Neural progenitor cell (in vitro differentiated cells): ENCODE results near the gene FAM83F. TPM values are rescaled to one million over a fixed set of nuclear protein-coding genes. Genes with fewer than 3 reads are reported as not detected.
A peak's percentile ranks its signal among the peaks of the same experiment; 100 is the strongest.

Source experiments
- DNase-seq: peaks from one replicate; pipeline ENCODE4 v3.0.0-alpha.2; 2016; ENCODE audit warnings: low spot score
- H2AFZ ChIP-seq: fragments of 200-600 bp; sonication (generic); replicated peaks from 2 replicates; pipeline ENCODE4 v1.6.1; 2016; ENCODE audit warnings: antibody characterized with exemption
- H3F3A ChIP-seq: fragments of 200-600 bp; sonication (generic); 2 replicates; pipeline ENCODE4 v1.6.1; 2016; ENCODE audit warnings: antibody characterized with exemption, low read depth
- H3K27ac ChIP-seq: fragments of 200-600 bp; sonication (generic); 2 replicates; pipeline ENCODE4 v1.5.1; 2016; ENCODE audit warnings: mild to moderate bottlenecking
- H3K27me3 ChIP-seq: fragments of 200-600 bp; sonication (generic); 2 replicates; pipeline ENCODE4 v1.6.1; 2016; ENCODE audit warnings: mild to moderate bottlenecking, moderate library complexity
- H3K36me3 ChIP-seq: fragments of 200-600 bp; sonication (generic); 2 replicates; pipeline ENCODE4 v1.5.1; 2016
- H3K4me1 ChIP-seq: fragments of 200-600 bp; sonication (generic); 2 replicates; pipeline ENCODE4 v1.6.1; 2016; ENCODE audit warnings: mixed run types
- H3K4me2 ChIP-seq: fragments of 200-600 bp; sonication (generic); 2 replicates; pipeline ENCODE4 v1.6.1; 2016
- H3K4me3 ChIP-seq: fragments of 200-600 bp; sonication (generic); 2 replicates; pipeline ENCODE4 v1.5.1; 2016
- H3K79me2 ChIP-seq: fragments of 200-600 bp; sonication (generic); 2 replicates; pipeline ENCODE4 v1.6.1; 2016; ENCODE audit warnings: low read depth
- H3K9ac ChIP-seq: fragments of 200-600 bp; sonication (generic); 2 replicates; pipeline ENCODE4 v1.6.1; 2016
- H3K9me3 ChIP-seq: fragments of 200-600 bp; sonication (generic); 2 replicates; pipeline ENCODE4 v1.5.1; 2016; ENCODE audit warnings: low read depth
- H4K20me1 ChIP-seq: fragments of 200-600 bp; sonication (generic); 2 replicates; pipeline ENCODE4 v1.6.1; 2016; ENCODE audit warnings: low read depth
- H3K27ac Mint-ChIP-seq: 3 replicates; pipeline ENCODE4 v1.8.0; 2021; ENCODE audit warnings: mixed read lengths
- H3K27me3 Mint-ChIP-seq: 2 replicates; pipeline ENCODE4 v1.8.0; 2022; ENCODE audit warnings: low read depth, mild to moderate bottlenecking, inconsistent platforms, moderate library complexity, mixed read lengths; ENCODE audit not compliant: insufficient read depth
- H3K36me3 Mint-ChIP-seq: 3 replicates; pipeline ENCODE4 v1.8.0; 2021; ENCODE audit warnings: mixed read lengths
- H3K4me1 Mint-ChIP-seq: 3 replicates; pipeline ENCODE4 v1.8.0; 2021; ENCODE audit warnings: mixed read lengths
- H3K4me3 Mint-ChIP-seq: 3 replicates; pipeline ENCODE4 v1.8.0; 2021; ENCODE audit warnings: mild to moderate bottlenecking, moderate library complexity, mixed read lengths
- H3K9me3 Mint-ChIP-seq: 3 replicates; pipeline ENCODE4 v1.8.0; 2020; ENCODE audit warnings: mixed read lengths
- EZH2 ChIP-seq: fragments of 200-600 bp; sonication (generic); IDR thresholded peaks from 2 replicates; pipeline ENCODE4 v1.6.1; 2017; ENCODE audit warnings: antibody characterized with exemption, mild to moderate bottlenecking, moderate library complexity
- EZH2phosphoT487 ChIP-seq: fragments of 200-600 bp; sonication (generic); IDR thresholded peaks from 2 replicates; pipeline ENCODE4 v1.6.1; 2017; ENCODE audit warnings: antibody characterized with exemption
- total RNA-seq: library from RNA; depleted of rRNA; stranded (reverse); fragments of >200 nt; gene quantifications from 2 replicates; pipeline ENCODE4 v1.2.3, GENCODE V29; 2015; ENCODE audit warnings: low replicate concordance
- TF ChIP-seq, protein P1 (sequence below): fragments of 200-600 bp; sonication (generic); IDR thresholded peaks from 2 replicates; pipeline ENCODE4 v1.5.1; 2017; ENCODE audit warnings: antibody characterized with exemption, mild to moderate bottlenecking

Gene FAM83F
- total RNA-seq, 1 donor from 2014 or later = 0.09 TPM

DNA sequence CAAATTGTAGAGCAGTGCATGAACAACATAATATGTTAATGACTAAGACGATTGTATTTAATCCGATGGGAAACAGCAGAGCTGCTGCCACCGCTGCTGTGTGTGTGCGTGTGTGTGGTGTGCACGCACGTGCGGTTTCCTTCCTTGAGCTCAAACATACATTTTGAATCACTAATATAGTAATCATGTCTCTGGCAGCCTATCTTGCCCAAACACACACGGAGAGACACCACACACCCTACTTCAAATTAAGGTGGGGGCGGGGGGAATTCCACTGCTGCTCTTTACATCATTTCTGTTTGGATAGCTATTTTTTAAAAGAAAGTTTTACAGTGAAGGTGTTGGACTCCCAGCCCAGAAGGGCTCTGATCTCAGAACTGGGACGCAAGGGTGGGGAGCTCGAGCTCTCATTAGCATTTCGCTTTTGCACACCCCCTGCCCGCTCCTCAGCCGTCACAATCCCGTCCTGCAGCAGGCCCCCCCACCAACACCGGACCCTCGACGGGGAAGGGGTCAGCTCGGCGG is 651 bp upstream of the FAM83F start:
- no peak for TF ChIP-seq EZH2
- Histone ChIP-seq H3K9ac (no peak overlapping the region), H3K27ac (no peak overlapping the region), H3K4me1 (peaks cover 19% of the 10 kb centered on the region), H3K27me3 (peaks cover 84% of the 10 kb centered on the region), H3K4me3 (peak overlapping the region; percentile 12), H4K20me1 (peaks cover 3% of the 10 kb centered on the region), H2AFZ (no peak overlapping the region), H3K9me3 (no peaks in the 10 kb centered on the region), H3K36me3 (no peaks in the 10 kb centered on the region), H3F3A (peaks cover 49% of the 10 kb centered on the region), H3K4me2 (peak overlapping the region; percentile 66), H3K79me2 (no peaks in the 10 kb centered on the region)
- no peak for DNase-seq
- peaks cover 41% of the 10 kb centered on the region for H3K4me1 Mint-ChIP-seq
- H3K27me3 Mint-ChIP-seq = peaks cover 28% of the 10 kb centered on the region
- peak overlapping the region; percentile 41 for H3K4me3 Mint-ChIP-seq
- H3K9me3 Mint-ChIP-seq = no peaks in the 10 kb centered on the region
- no peak overlapping the region for H3K27ac Mint-ChIP-seq
- H3K36me3 Mint-ChIP-seq = no peaks in the 10 kb centered on the region

- peaks cover 3% of the 10 kb centered on the region for H4K20me1 ChIP-seq
- no peak overlapping the region for H3K27ac Mint-ChIP-seq
- peaks cover 64% of the 10 kb centered on the region for H3F3A ChIP-seq
- H3K27me3 ChIP-seq = peaks cover 72% of the 10 kb centered on the region
- peaks cover 34% of the 10 kb centered on the region for H3K4me1 ChIP-seq
- H2AFZ ChIP-seq = no peak overlapping the region
- no peak overlapping the region for H3K27ac ChIP-seq
- DNase-seq = no peak
- H3K36me3 Mint-ChIP-seq = no peaks in the 10 kb centered on the region
- no peak for TF ChIP-seq EZH2phosphoT487
- TF ChIP-seq, protein P1, sequence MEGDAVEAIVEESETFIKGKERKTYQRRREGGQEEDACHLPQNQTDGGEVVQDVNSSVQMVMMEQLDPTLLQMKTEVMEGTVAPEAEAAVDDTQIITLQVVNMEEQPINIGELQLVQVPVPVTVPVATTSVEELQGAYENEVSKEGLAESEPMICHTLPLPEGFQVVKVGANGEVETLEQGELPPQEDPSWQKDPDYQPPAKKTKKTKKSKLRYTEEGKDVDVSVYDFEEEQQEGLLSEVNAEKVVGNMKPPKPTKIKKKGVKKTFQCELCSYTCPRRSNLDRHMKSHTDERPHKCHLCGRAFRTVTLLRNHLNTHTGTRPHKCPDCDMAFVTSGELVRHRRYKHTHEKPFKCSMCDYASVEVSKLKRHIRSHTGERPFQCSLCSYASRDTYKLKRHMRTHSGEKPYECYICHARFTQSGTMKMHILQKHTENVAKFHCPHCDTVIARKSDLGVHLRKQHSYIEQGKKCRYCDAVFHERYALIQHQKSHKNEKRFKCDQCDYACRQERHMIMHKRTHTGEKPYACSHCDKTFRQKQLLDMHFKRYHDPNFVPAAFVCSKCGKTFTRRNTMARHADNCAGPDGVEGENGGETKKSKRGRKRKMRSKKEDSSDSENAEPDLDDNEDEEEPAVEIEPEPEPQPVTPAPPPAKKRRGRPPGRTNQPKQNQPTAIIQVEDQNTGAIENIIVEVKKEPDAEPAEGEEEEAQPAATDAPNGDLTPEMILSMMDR = no peak
- TF ChIP-seq EZH2 = peak; percentile 82
- no peak overlapping the region for H3K9ac ChIP-seq
- no peaks in the 10 kb centered on the region for H3K79me2 ChIP-seq
- H3K27me3 Mint-ChIP-seq = peaks cover 31% of the 10 kb centered on the region
- H3K4me2 ChIP-seq = peak overlapping the region; percentile 62
- H3K4me3 Mint-ChIP-seq = peak overlapping the region; percentile 52
- H3K9me3 ChIP-seq = no peaks in the 10 kb centered on the region
- peak overlapping the region; percentile 17 for H3K4me3 ChIP-seq
- no peaks in the 10 kb centered on the region for H3K9me3 Mint-ChIP-seq
- no peaks in the 10 kb centered on the region for H3K36me3 ChIP-seq
- peaks cover 55% of the 10 kb centered on the region for H3K4me1 Mint-ChIP-seq
These were observed 869 bp downstream of the FAM83F start for GRCh38 chr22:39995393-39996252.

DNA sequence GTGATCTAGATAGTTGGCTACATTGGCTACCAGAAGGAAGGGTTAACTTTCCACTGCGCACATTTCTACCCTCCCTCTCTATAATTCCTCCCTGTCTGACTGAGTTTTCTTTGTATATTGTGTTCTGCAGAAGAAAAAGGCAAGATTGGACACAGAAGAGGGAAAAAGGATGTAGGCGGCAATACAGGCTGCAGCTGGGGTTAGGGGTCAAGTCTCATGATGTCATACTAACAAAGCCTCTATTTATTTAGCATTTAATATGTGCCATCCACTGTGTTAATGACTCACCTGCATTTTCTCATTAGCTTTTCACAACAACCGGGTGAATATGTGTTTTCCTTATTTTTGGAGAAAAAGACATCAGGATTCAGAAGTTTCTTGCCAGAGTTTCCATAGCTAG is 2.0 kb downstream of the FAM83F start:
- Histone ChIP-seq H3K4me2 (no peak overlapping the region), H3K9me3 (no peaks in the 10 kb centered on the region), H3K4me1 (peaks cover 45% of the 10 kb centered on the region), H3K27ac (no peak overlapping the region), H3K9ac (no peak overlapping the region), H2AFZ (no peak overlapping the region), H3K79me2 (no peaks in the 10 kb centered on the region), H3K36me3 (no peaks in the 10 kb centered on the region), H3K4me3 (no peak overlapping the region), H3K27me3 (peaks cover 61% of the 10 kb centered on the region), H3F3A (peaks cover 73% of the 10 kb centered on the region), H4K20me1 (peaks cover 3% of the 10 kb centered on the region)
- H3K27ac Mint-ChIP-seq = no peak overlapping the region
- H3K9me3 Mint-ChIP-seq = no peaks in the 10 kb centered on the region
- H3K27me3 Mint-ChIP-seq = peaks cover 32% of the 10 kb centered on the region
- peaks cover 65% of the 10 kb centered on the region for H3K4me1 Mint-ChIP-seq
- no peaks in the 10 kb centered on the region for H3K36me3 Mint-ChIP-seq
- no peak overlapping the region for H3K4me3 Mint-ChIP-seq
- no peak for DNase-seq
- TF ChIP-seq EZH2 (no peak), EZH2phosphoT487 (no peak)
- TF ChIP-seq, protein P1 = no peak

DNA sequence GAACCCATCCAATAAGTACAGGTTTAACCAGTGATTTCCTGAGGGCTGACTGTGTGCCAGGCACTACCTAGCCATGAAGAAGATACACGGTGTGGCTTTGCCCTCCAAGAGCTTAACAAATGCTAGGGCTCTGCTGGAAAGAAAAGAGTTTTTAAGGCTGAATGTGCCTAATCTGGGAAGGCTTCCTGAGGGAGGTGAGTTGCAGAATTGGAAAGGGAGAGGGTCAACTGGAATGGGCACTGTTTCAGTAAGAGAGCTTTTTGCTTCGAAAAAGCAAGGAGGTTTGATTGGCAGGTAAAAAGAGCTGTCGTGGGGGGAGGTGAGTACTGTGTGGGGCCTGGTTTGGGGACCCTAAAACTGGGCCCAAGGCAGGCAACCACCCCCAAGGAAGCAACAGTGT is 2.7 kb downstream of the FAM83F start:
- H3K4me1 Mint-ChIP-seq = peaks cover 72% of the 10 kb centered on the region

More for the DNA sequence above, 2.7 kb downstream of the FAM83F start:
- Mint-ChIP-seq H3K9me3 (no peaks in the 10 kb centered on the region), H3K27ac (no peak overlapping the region), H3K27me3 (peaks cover 25% of the 10 kb centered on the region), H3K36me3 (no peaks in the 10 kb centered on the region), H3K4me3 (no peak overlapping the region)
- H3K4me1 ChIP-seq = peaks cover 52% of the 10 kb centered on the region
- H3K79me2 ChIP-seq = no peaks in the 10 kb centered on the region
- H2AFZ ChIP-seq = no peak overlapping the region
- H3K9me3 ChIP-seq = no peaks in the 10 kb centered on the region
- no peak overlapping the region for H3K4me3 ChIP-seq
- H3K36me3 ChIP-seq = no peaks in the 10 kb centered on the region
- TF ChIP-seq, protein P1 = no peak
- TF ChIP-seq EZH2 = no peak
- no peak for TF ChIP-seq EZH2phosphoT487
- peak overlapping the region; percentile 67 for H3K4me2 ChIP-seq
- H3F3A ChIP-seq = peaks cover 73% of the 10 kb centered on the region
- H3K27me3 ChIP-seq = peaks cover 54% of the 10 kb centered on the region
- H3K27ac ChIP-seq = no peak overlapping the region
- no peak overlapping the region for H3K9ac ChIP-seq
- peaks cover 3% of the 10 kb centered on the region for H4K20me1 ChIP-seq
- DNase-seq = no peak
